Neural cell (in vitro differentiated cells): ENCODE measurements around the gene ESPN. TPM values are rescaled to one million over a fixed set of nuclear protein-coding genes. Genes with fewer than 3 reads are reported as not detected.

Experiments
- H2AFZ ChIP-seq: fragments of 200-600, 300-800 bp; sonication (generic), shearing (Covaris generic); 2 replicates; pipeline ENCODE4 v1.6.0; 2014; ENCODE audit warnings: low read depth, mild to moderate bottlenecking, antibody characterized with exemption, low read length, moderate library complexity
- H3F3A ChIP-seq: fragments of 200-600 bp; shearing (Covaris generic); 2 replicates; pipeline ENCODE4 v1.6.1; 2016; ENCODE audit warnings: mild to moderate bottlenecking, moderate library complexity, mixed read lengths, antibody characterized with exemption, low read length; ENCODE audit not compliant: insufficient read depth, poor library complexity, severe bottlenecking
- H3K27ac ChIP-seq: fragments of 200-600, 300-800 bp; sonication (generic), shearing (Covaris generic); 2 replicates; pipeline ENCODE4 v1.5.1; 2014; ENCODE audit warnings: mild to moderate bottlenecking, low read length, moderate library complexity
- H3K27me3 ChIP-seq: fragments of 300-800, 200-600 bp; sonication (generic), shearing (Covaris generic); 2 replicates; pipeline ENCODE4 v1.6.0; 2014; ENCODE audit warnings: mild to moderate bottlenecking, low read depth, low read length, moderate library complexity; ENCODE audit not compliant: insufficient read depth
- H3K36me3 ChIP-seq: fragments of 300-800, 200-600 bp; sonication (generic), shearing (Covaris generic); 2 replicates; pipeline ENCODE4 v1.5.1; 2014; ENCODE audit warnings: mild to moderate bottlenecking, antibody characterized with exemption, low read length, moderate library complexity; ENCODE audit not compliant: insufficient read depth
- H3K4me2 ChIP-seq: fragments of 300-800, 200-600 bp; sonication (generic), shearing (Covaris generic); 2 replicates; pipeline ENCODE4 v1.6.0; 2014; ENCODE audit warnings: mild to moderate bottlenecking, low read length
- H3K4me3 ChIP-seq: fragments of 300-800, 200-600 bp; sonication (generic), shearing (Covaris generic); 2 replicates; pipeline ENCODE4 v1.5.1; 2014; ENCODE audit warnings: mild to moderate bottlenecking, low read length, moderate library complexity
- H3K79me2 ChIP-seq: fragments of 200-600 bp; shearing (Covaris generic); replicated peaks from 2 replicates; pipeline ENCODE4 v1.6.0; 2014; ENCODE audit warnings: mild to moderate bottlenecking, low read length, moderate library complexity; ENCODE audit not compliant: insufficient read depth
- H3K9ac ChIP-seq: fragments of 300-800, 200-600 bp; sonication (generic), shearing (Covaris generic); 2 replicates; pipeline ENCODE4 v1.6.1; 2016; ENCODE audit warnings: mild to moderate bottlenecking, low read length, mixed read lengths
- H3K9me2 ChIP-seq: fragments of 200-600 bp; shearing (Covaris generic); 2 replicates; pipeline ENCODE4 v1.6.1; 2016; ENCODE audit warnings: mild to moderate bottlenecking, low read length, mixed read lengths; ENCODE audit not compliant: insufficient read depth
- H3K9me3 ChIP-seq: fragments of 200-600, 300-800 bp; sonication (generic), shearing (Covaris generic); 2 replicates; pipeline ENCODE4 v1.6.1; 2016; ENCODE audit warnings: mild to moderate bottlenecking, mixed run types, low read length, moderate library complexity, mixed read lengths
- H4K20me1 ChIP-seq: fragments of 200-600 bp; shearing (Covaris generic); 2 replicates; pipeline ENCODE4 v1.6.1; 2016; ENCODE audit warnings: mild to moderate bottlenecking, mixed run types; ENCODE audit not compliant: insufficient read depth
- CTCF ChIP-seq: fragments of 450-650 bp; IDR thresholded peaks from 2 replicates; pipeline ENCODE4 v1.5.1; 2014; ENCODE audit warnings: antibody characterized with exemption, mild to moderate bottlenecking, moderate library complexity; ENCODE audit not compliant: poor library complexity, severe bottlenecking
- EP300 ChIP-seq: fragments of 450-650 bp; conservative IDR thresholded peaks from 2 replicates; pipeline ENCODE4 v1.6.1; 2014; ENCODE audit warnings: antibody characterized with exemption, mild to moderate bottlenecking, moderate library complexity; ENCODE audit not compliant: poor library complexity, severe bottlenecking
- EZH2 ChIP-seq: fragments of 200-600, 300-800 bp; shearing (Covaris generic), sonication (generic); IDR thresholded peaks from 2 replicates; pipeline ENCODE4 v1.6.1; 2014; ENCODE audit warnings: antibody characterized with exemption, low read length, borderline replicate concordance, mild to moderate bottlenecking; ENCODE audit not compliant: insufficient read depth, poor library complexity, severe bottlenecking
- MXI1 ChIP-seq: fragments of 450-650 bp; conservative IDR thresholded peaks from 2 replicates; pipeline ENCODE4 v1.6.1; 2014; ENCODE audit warnings: antibody characterized with exemption, mild to moderate bottlenecking; ENCODE audit not compliant: poor library complexity, severe bottlenecking
- POLR2AphosphoS5 ChIP-seq: IDR thresholded peaks from 2 replicates; pipeline ENCODE4 v1.6.1; 2012
- RAD21 ChIP-seq: fragments of 450-650 bp; conservative IDR thresholded peaks from 2 replicates; pipeline ENCODE4 v1.6.1; 2014; ENCODE audit warnings: antibody characterized with exemption, mild to moderate bottlenecking, moderate library complexity
- REST ChIP-seq: IDR thresholded peaks from 2 replicates; pipeline ENCODE4 v1.6.1; 2012; ENCODE audit warnings: borderline replicate concordance
- SMC3 ChIP-seq: fragments of 450-650 bp; conservative IDR thresholded peaks from 2 replicates; pipeline ENCODE4 v1.6.1; 2014; ENCODE audit warnings: antibody characterized with exemption, mild to moderate bottlenecking, moderate library complexity; ENCODE audit not compliant: poor library complexity
- TAF1 ChIP-seq: IDR thresholded peaks from 2 replicates; pipeline ENCODE4 v1.6.1; 2012; ENCODE audit warnings: low read depth
- polyA plus RNA-seq: library from polyadenylated mRNA; depleted of rRNA; stranded (reverse); fragments of >200 nt; gene quantifications from 2 replicates; pipeline ENCODE4 v1.2.3, GENCODE V29; 2014

ESPN gene
- polyA plus RNA-seq, 1 donor from 2014 or later, result not detected

GRCh38 chr1:6477039-6477820, 52.7 kb downstream of the ESPN start:
- TF ChIP-seq REST (no peak), POLR2AphosphoS5 (no peak)
- no peak overlapping the region for H3K27ac ChIP-seq
- no peak overlapping the region for H3K9ac ChIP-seq

DNA sequence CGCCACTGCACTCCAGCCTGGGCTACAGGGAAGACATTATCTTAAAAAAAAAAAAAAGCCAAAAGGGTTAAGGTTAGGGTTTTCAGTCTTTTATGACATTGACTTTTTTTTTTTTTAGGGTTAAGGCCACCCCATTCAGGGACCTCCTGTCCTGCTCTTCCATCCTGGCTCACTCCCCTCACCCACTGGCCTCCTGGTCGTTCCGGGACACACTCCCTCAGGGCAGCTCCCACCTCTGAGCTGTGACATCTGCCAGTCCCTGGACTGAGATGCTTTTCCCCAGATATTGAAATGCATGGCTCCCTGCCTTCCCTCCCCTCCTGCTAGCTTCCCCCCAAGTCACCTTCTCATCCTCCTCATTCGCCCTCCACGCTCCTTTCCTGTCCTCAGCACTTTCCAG, 57.2 kb downstream of the ESPN start:
- TF ChIP-seq REST, result no peak
- TF ChIP-seq TAF1, result no peak
- no peak for TF ChIP-seq SMC3
- no peak for TF ChIP-seq EP300
- TF ChIP-seq MXI1, result no peak
- TF ChIP-seq EZH2, result no peak
- no peak for TF ChIP-seq RAD21
- TF ChIP-seq POLR2AphosphoS5, result no peak
- no peak for TF ChIP-seq CTCF
- Histone ChIP-seq H3K27ac (no peak overlapping the region), H3K36me3 (no peaks in the 10 kb centered on the region), H3K4me3 (no peak overlapping the region), H3F3A (no peaks in the 10 kb centered on the region), H2AFZ (no peak overlapping the region), H3K9me3 (no peaks in the 10 kb centered on the region), H3K79me2 (no peaks in the 10 kb centered on the region), H3K4me2 (no peak overlapping the region), H3K9ac (no peak overlapping the region), H3K27me3 (peaks cover 13% of the 10 kb centered on the region), H4K20me1 (no peaks in the 10 kb centered on the region), H3K9me2 (no peaks in the 10 kb centered on the region)

More at GRCh38 chr1:6477039-6477820, 52.7 kb downstream of the ESPN start:
- Histone ChIP-seq H3F3A (no peaks in the 10 kb centered on the region), H4K20me1 (no peaks in the 10 kb centered on the region), H3K4me3 (no peak overlapping the region), H2AFZ (no peak overlapping the region), H3K4me2 (no peak overlapping the region), H3K79me2 (no peaks in the 10 kb centered on the region), H3K27me3 (no peaks in the 10 kb centered on the region), H3K36me3 (no peaks in the 10 kb centered on the region), H3K9me3 (no peaks in the 10 kb centered on the region), H3K9me2 (no peaks in the 10 kb centered on the region)
